ENCODE results near the gene TCF7. TPM values are rescaled to one million over a fixed set of nuclear protein-coding genes. Genes with fewer than 3 reads are reported as not detected.
A peak's percentile ranks its signal among the peaks of the same experiment; 100 is the strongest.

TCF7 gene
- total and polyA plus RNA-seq, 5 donors from 2014 or later: 55.4 to 234 (median 98.3) TPM

GRCh38 chr5:134124289-134125038 is 10.0 kb downstream of the TCF7 start:
- Mint-ChIP-seq H3K27ac (peak overlapping the region; percentile 90 to 96 (median 92)), H3K9me3 (no peaks in the 10 kb centered on the region), H3K27me3 (peaks cover 9% of the 10 kb centered on the region), H3K4me1 (peaks cover 0 to 100% (median 54%) of the 10 kb centered on the region in 4 donors), H3K4me3 (peak overlapping the region; percentile 85 to 97 (median 92)), H3K36me3 (peaks cover 51% of the 10 kb centered on the region)
- Histone ChIP-seq H3K4me3 (ENCODE audit: low read depth, low read length) (peak overlapping the region; percentile 61), H3K4me1 (ENCODE audit: control insufficient read depth, insufficient read depth, low read length, poor library complexity, severe bottlenecking) (peaks cover 100% of the 10 kb centered on the region), H3K9me3 (ENCODE audit: control insufficient read depth in 2 of 2, low read length in 2 of 2) (no peaks in the 10 kb centered on the region), H3K27me3 (ENCODE audit: control insufficient read depth, insufficient read depth, low read length) (no peaks in the 10 kb centered on the region), H3K27ac (ENCODE audit: insufficient read depth, low read length, poor library complexity, severe bottlenecking) (peak overlapping the region; percentile 72), H3K36me3 (ENCODE audit: control insufficient read depth, insufficient read depth, low read length) (peaks cover 20% of the 10 kb centered on the region)
- peak in 1 of 3 donors; percentile 35 for DNase-seq
- no peak for ATAC-seq (ENCODE audit: low read depth in 2 of 2)

GRCh38 chr5:134125039-134126015 is 10.8 kb downstream of the TCF7 start:
- peaks cover 0 to 100% (median 47%) of the 10 kb centered on the region in 4 donors for H3K4me1 Mint-ChIP-seq
- Histone ChIP-seq H3K4me3 (ENCODE audit: low read depth, low read length) (peak overlapping the region; percentile 62), H3K27me3 (ENCODE audit: control insufficient read depth, insufficient read depth, low read length) (no peaks in the 10 kb centered on the region), H3K27ac (ENCODE audit: insufficient read depth, low read length, poor library complexity, severe bottlenecking) (peak overlapping the region; percentile 72), H3K36me3 (ENCODE audit: control insufficient read depth, insufficient read depth, low read length) (peaks cover 15% of the 10 kb centered on the region), H3K4me1 (ENCODE audit: control insufficient read depth, insufficient read depth, low read length, poor library complexity, severe bottlenecking) (peaks cover 100% of the 10 kb centered on the region), H3K9me3 (ENCODE audit: control insufficient read depth in 2 of 2, low read length in 2 of 2) (no peaks in the 10 kb centered on the region)
- H3K4me3 Mint-ChIP-seq: peak overlapping the region; percentile 85 to 97 (median 92)
- ATAC-seq (ENCODE audit: low read depth in 2 of 2) (no peak), DNase-seq (no peak)
- no peaks in the 10 kb centered on the region for H3K9me3 Mint-ChIP-seq
- H3K27me3 Mint-ChIP-seq: peaks cover 9% of the 10 kb centered on the region
- H3K27ac Mint-ChIP-seq: peak overlapping the region; percentile 92 to 98 (median 96)
- peaks cover 45% of the 10 kb centered on the region for H3K36me3 Mint-ChIP-seq

- peak overlapping the region; percentile 90 to 97 (median 92) for H3K4me3 Mint-ChIP-seq
- ATAC-seq (ENCODE audit: low read depth in 2 of 2) (no peak), DNase-seq (peak in 1 of 3 donors; percentile 58)
- no peaks in the 10 kb centered on the region for H3K27me3 ChIP-seq (ENCODE audit: control insufficient read depth, insufficient read depth, low read length)
- H3K27ac Mint-ChIP-seq: peak overlapping the region; percentile 92 to 98 (median 98)
- no peaks in the 10 kb centered on the region for H3K9me3 ChIP-seq (ENCODE audit: control insufficient read depth in 2 of 2, low read length in 2 of 2)
- H3K4me1 Mint-ChIP-seq: peaks cover 11 to 100% (median 52%) of the 10 kb centered on the region in 4 donors
- H3K27ac ChIP-seq (ENCODE audit: insufficient read depth, low read length, poor library complexity, severe bottlenecking): peak overlapping the region; percentile 93
- H3K27me3 Mint-ChIP-seq: peaks cover 9% of the 10 kb centered on the region
- peak overlapping the region; percentile 55 for H3K4me3 ChIP-seq (ENCODE audit: low read depth, low read length)
- H3K36me3 ChIP-seq (ENCODE audit: control insufficient read depth, insufficient read depth, low read length): peaks cover 21% of the 10 kb centered on the region
- H3K9me3 Mint-ChIP-seq: no peaks in the 10 kb centered on the region
- H3K36me3 Mint-ChIP-seq: peaks cover 49% of the 10 kb centered on the region
- peaks cover 100% of the 10 kb centered on the region for H3K4me1 ChIP-seq (ENCODE audit: control insufficient read depth, insufficient read depth, low read length, poor library complexity, severe bottlenecking)
Observed at GRCh38 chr5:134127376-134127861, 12.9 kb downstream of the TCF7 start.

- Histone ChIP-seq H3K36me3 (ENCODE audit: control insufficient read depth, insufficient read depth, low read length) (peaks cover 21% of the 10 kb centered on the region), H3K4me1 (ENCODE audit: control insufficient read depth, insufficient read depth, low read length, poor library complexity, severe bottlenecking) (peaks cover 100% of the 10 kb centered on the region), H3K27me3 (ENCODE audit: control insufficient read depth, insufficient read depth, low read length) (no peaks in the 10 kb centered on the region), H3K9me3 (ENCODE audit: control insufficient read depth in 2 of 2, low read length in 2 of 2) (no peaks in the 10 kb centered on the region), H3K4me3 (ENCODE audit: low read depth, low read length) (peak overlapping the region; percentile 65), H3K27ac (ENCODE audit: insufficient read depth, low read length, poor library complexity, severe bottlenecking) (peak overlapping the region; percentile 93)
- H3K4me1 Mint-ChIP-seq: peaks cover 12 to 100% (median 53%) of the 10 kb centered on the region in 4 donors
- peaks cover 50% of the 10 kb centered on the region for H3K36me3 Mint-ChIP-seq
- H3K4me3 Mint-ChIP-seq: peak overlapping the region; percentile 90 to 97 (median 92)
- no peaks in the 10 kb centered on the region for H3K9me3 Mint-ChIP-seq
- ATAC-seq (ENCODE audit: low read depth in 2 of 2) (no peak), DNase-seq (no peak)
- peaks cover 9% of the 10 kb centered on the region for H3K27me3 Mint-ChIP-seq
- peak overlapping the region; percentile 92 to 98 (median 98) for H3K27ac Mint-ChIP-seq
Observed at GRCh38 chr5:134127988-134128647, 13.6 kb downstream of the TCF7 start.

GRCh38 chr5:134128648-134128995 is 14.1 kb downstream of the TCF7 start:
- ATAC-seq (ENCODE audit: low read depth in 2 of 2): no peak
- peaks cover 21% of the 10 kb centered on the region for H3K36me3 ChIP-seq (ENCODE audit: control insufficient read depth, insufficient read depth, low read length)
- peak overlapping the region; percentile 65 for H3K4me3 ChIP-seq (ENCODE audit: low read depth, low read length)
- DNase-seq: no peak
- Mint-ChIP-seq H3K27me3 (peaks cover 5% of the 10 kb centered on the region), H3K4me3 (peak overlapping the region in 3 of 4 donors; percentile 92 to 97 (median 93)), H3K36me3 (peaks cover 46% of the 10 kb centered on the region), H3K9me3 (no peaks in the 10 kb centered on the region), H3K27ac (peak overlapping the region; percentile 98), H3K4me1 (peaks cover 12 to 100% (median 49%) of the 10 kb centered on the region in 4 donors)
- peak overlapping the region; percentile 93 for H3K27ac ChIP-seq (ENCODE audit: insufficient read depth, low read length, poor library complexity, severe bottlenecking)
- no peaks in the 10 kb centered on the region for H3K27me3 ChIP-seq (ENCODE audit: control insufficient read depth, insufficient read depth, low read length)
- H3K9me3 ChIP-seq (ENCODE audit: control insufficient read depth in 2 of 2, low read length in 2 of 2): no peaks in the 10 kb centered on the region
- peaks cover 100% of the 10 kb centered on the region for H3K4me1 ChIP-seq (ENCODE audit: control insufficient read depth, insufficient read depth, low read length, poor library complexity, severe bottlenecking)

- Histone ChIP-seq H3K4me1 (ENCODE audit: control insufficient read depth, insufficient read depth, low read length, poor library complexity, severe bottlenecking) (peaks cover 100% of the 10 kb centered on the region), H3K27me3 (ENCODE audit: control insufficient read depth, insufficient read depth, low read length) (no peaks in the 10 kb centered on the region), H3K27ac (ENCODE audit: insufficient read depth, low read length, poor library complexity, severe bottlenecking) (peak overlapping the region; percentile 93), H3K36me3 (ENCODE audit: control insufficient read depth, insufficient read depth, low read length) (peaks cover 28% of the 10 kb centered on the region), H3K9me3 (ENCODE audit: control insufficient read depth in 2 of 2, low read length in 2 of 2) (no peaks in the 10 kb centered on the region), H3K4me3 (ENCODE audit: low read depth, low read length) (peak overlapping the region; percentile 65)
- Mint-ChIP-seq H3K27ac (peak overlapping the region; percentile 98), H3K27me3 (peaks cover 4% of the 10 kb centered on the region), H3K9me3 (no peaks in the 10 kb centered on the region), H3K4me3 (peak overlapping the region; percentile 87 to 97 (median 92)), H3K36me3 (peaks cover 48% of the 10 kb centered on the region), H3K4me1 (peaks cover 12 to 99% (median 48%) of the 10 kb centered on the region in 4 donors)
- DNase-seq (peak in 1 of 3 donors; percentile 73), ATAC-seq (ENCODE audit: low read depth in 2 of 2) (peak; percentile 13 to 20)
Observed at GRCh38 chr5:134129411-134130238, 15.1 kb downstream of the TCF7 start.
